Psoas muscle (tissue), 8 donors: ENCODE data around the gene YPEL2. TPM values are rescaled to one million over a fixed set of nuclear protein-coding genes. Genes with fewer than 3 reads are reported as not detected.

Experiments used
- ATAC-seq, 4 donors: fragments of 200-7000 bp; cut with Tn5 transposase; one replicate each; pipeline ENCODE4 v1.9.1; 2020; ENCODE audit warnings: moderate library complexity in 3 of 4, mild to moderate bottlenecking in 2 of 4
- DNase-seq, 2 donors: peaks; one replicate each; pipeline ENCODE4 v3.0.0-alpha.2; 2020
- H3K27ac ChIP-seq: fragments of 200-600 bp; one replicate; pipeline ENCODE4 v1.8.0; 2022
- H3K27me3 ChIP-seq, 3 donors: fragments of 200-600 bp in 1 of 3; one replicate each; pipeline versions ENCODE4 v1.6.1 to v1.8.0; 2013 to 2022; ENCODE audit warnings: low read length in 2 of 3, mild to moderate bottlenecking in 2 of 3, moderate library complexity in 1 of 3; ENCODE audit not compliant: insufficient read depth in 3 of 3
- H3K36me3 ChIP-seq, 2 donors: fragments of 200-600 bp in 1 of 2; one replicate each; pipeline versions ENCODE4 v1.6.1 to v1.8.0; 2013 to 2022; ENCODE audit warnings: low read depth in 1 of 2, mild to moderate bottlenecking in 1 of 2, moderate library complexity in 1 of 2; ENCODE audit not compliant: insufficient read depth in 1 of 2
- H3K4me1 ChIP-seq: fragments of 200-600 bp; one replicate; pipeline ENCODE4 v1.8.0; 2022
- H3K4me3 ChIP-seq: fragments of 200-600 bp; one replicate; pipeline ENCODE4 v1.8.0; 2022; ENCODE audit warnings: mild to moderate bottlenecking
- H3K9me3 ChIP-seq: fragments of 200-600 bp; one replicate; pipeline ENCODE4 v1.8.0; 2022
- CTCF ChIP-seq: fragments of 200-600 bp; IDR thresholded peaks from one replicate; pipeline ENCODE4 v1.8.0; 2022; ENCODE audit warnings: antibody characterized with exemption
- WGBS, 3 donors: extraction: QIAGEN DNeasy Blood & Tissue Kit; methylation state at CpG; one replicate each; pipeline versions ENCODE4 v1.1.6 to v1.1.7; 2013; 5-methylcytosine and 5-hydroxymethylcytosine counted together
- intact Hi-C, 2 donors: fragments of 100-400 bp; cut with DNase I; formaldehyde crosslinking; loops; one replicate each; pipeline versions ENCODE4 v1.11.0 to v1.14.2; 2022
- polyA plus RNA-seq, 3 donors: library from polyadenylated mRNA; stranded (reverse); fragments of 200-250 nt; gene quantifications; one replicate each; pipeline ENCODE4 v1.2.3, GENCODE V29; 2013
- total RNA-seq, 4 donors: library from RNA; stranded (reverse); fragmentation: NEBNext Ultra II Directional in 2 of 4; extraction: Animal tissue kit (Norgen Biotek cat#: 25700) in 2 of 4; gene quantifications; one replicate each; pipeline versions ENCODE4 v1.2.1 to v1.2.4, GENCODE V29; 2021 to 2023
- donor health status: healthy with polysubstance abuse.
- donor health status: DM: no; HTN: no; CAD: no; lungs with moderate emphysema.
- donor health status: Bipolar disorder and iron deficiency.
- donor health status: healthy.
- donor health status: DM: yes; HTN: yes; CAD: no.
- donor health status: DM: no; HTN: no; CAD: no.
- donor health status: DM: no; HTN: no; CAD: no.
- donor health status: DM: yes; HTN: yes; CAD: no.

The YPEL2 gene
- total and polyA plus RNA-seq, 7 donors = 1.9 to 47.8 (median 19.9) TPM

GRCh38 chr17:59299400-59300092 lies 31.9 kb upstream of the YPEL2 start:
- ATAC-seq (no peak), DNase-seq (no peak)
- intact Hi-C loops = no loop called here
- Histone ChIP-seq H3K4me3 (no peak overlapping the region), H3K36me3 (no peaks in the 10 kb centered on the region), H3K4me1 (peaks cover 5% of the 10 kb centered on the region), H3K9me3 (no peaks in the 10 kb centered on the region), H3K27ac (no peak overlapping the region), H3K27me3 (no peaks in the 10 kb centered on the region)
- 84 to 93% (median 89%) methylated on average over 2 of the region's 2 CpGs for whole genome bisulfite sequencing, 3 donors
- no peak for TF ChIP-seq CTCF

- H3K36me3 ChIP-seq = no peaks in the 10 kb centered on the region
- intact Hi-C loops = no loop called here
- no peak for TF ChIP-seq CTCF
- no peak for DNase-seq
- no peaks in the 10 kb centered on the region for H3K9me3 ChIP-seq
- 84 to 89% (median 88%) methylated on average over 5 of the region's 5 CpGs for WGBS, 3 donors
- H3K27ac ChIP-seq = no peak overlapping the region
- H3K27me3 ChIP-seq = no peaks in the 10 kb centered on the region
- H3K4me1 ChIP-seq = peaks cover 5% of the 10 kb centered on the region
- no peak overlapping the region for H3K4me3 ChIP-seq
- no peak for ATAC-seq
Observed at GRCh38 chr17:59300941-59301340, 30.5 kb upstream of the YPEL2 start.

GRCh38 chr17:59304811-59305210 lies 26.6 kb upstream of the YPEL2 start:
- Histone ChIP-seq H3K36me3 (no peaks in the 10 kb centered on the region), H3K9me3 (no peaks in the 10 kb centered on the region), H3K4me3 (no peak overlapping the region), H3K27me3 (no peaks in the 10 kb centered on the region), H3K27ac (no peak overlapping the region), H3K4me1 (no peaks in the 10 kb centered on the region)
- WGBS, 3 donors = 84 to 94% (median 88%) methylated on average over 2 of the region's 2 CpGs
- intact Hi-C loops = no loop called here
- TF ChIP-seq CTCF = no peak
- DNase-seq = no peak
- ATAC-seq = no peak

GRCh38 chr17:59310263-59310920 lies 21.1 kb upstream of the YPEL2 start:
- DNase-seq = no peak
- TF ChIP-seq CTCF = no peak
- Histone ChIP-seq H3K27ac (no peak overlapping the region), H3K27me3 (no peaks in the 10 kb centered on the region), H3K9me3 (no peaks in the 10 kb centered on the region), H3K4me1 (peaks cover 9% of the 10 kb centered on the region), H3K4me3 (no peak overlapping the region), H3K36me3 (no peaks in the 10 kb centered on the region)
- 77 to 84% (median 81%) methylated on average over 6 of the region's 6 CpGs for WGBS, 3 donors
- ATAC-seq = no peak
- intact Hi-C loops = loop anchor here (2.0 to 10.0 kb wide), 3 partner anchors 132 to 252 kb away; no protein-coding TSS in a partner anchor
